ENCODE results near the gene HOXA6. TPM values are rescaled to one million over a fixed set of nuclear protein-coding genes. Genes with fewer than 3 reads are reported as not detected.

The HOXA6 gene
- total RNA-seq, 2 donors from 2014 or later, result 6.9 to 7.5 TPM

DNA sequence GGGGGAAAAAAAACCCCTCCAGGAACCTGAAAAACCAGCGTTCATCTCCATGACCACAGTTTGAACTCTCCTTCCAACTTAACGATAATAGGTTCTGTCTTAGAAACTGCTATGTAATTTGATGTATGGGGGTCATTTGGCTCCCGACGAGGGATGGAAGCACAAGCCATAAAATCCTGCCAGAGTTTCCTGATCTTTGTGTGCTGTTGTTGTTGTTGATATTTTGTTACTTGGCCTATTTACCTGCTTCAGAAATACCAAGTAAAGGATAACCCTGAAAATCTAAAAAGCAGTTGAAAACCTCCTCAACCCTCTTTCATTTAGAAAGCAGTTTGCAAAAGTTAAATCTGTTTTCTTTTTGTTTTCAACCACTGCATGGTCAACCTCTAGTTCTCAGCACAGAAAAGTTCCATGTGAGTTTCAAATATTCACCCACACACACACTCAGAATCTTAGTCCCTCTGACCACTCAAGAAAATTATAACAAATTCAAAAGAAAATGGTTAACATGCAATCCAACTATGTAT, 35.8 kb downstream of the HOXA6 start:
- TF ChIP-seq, protein P1, sequence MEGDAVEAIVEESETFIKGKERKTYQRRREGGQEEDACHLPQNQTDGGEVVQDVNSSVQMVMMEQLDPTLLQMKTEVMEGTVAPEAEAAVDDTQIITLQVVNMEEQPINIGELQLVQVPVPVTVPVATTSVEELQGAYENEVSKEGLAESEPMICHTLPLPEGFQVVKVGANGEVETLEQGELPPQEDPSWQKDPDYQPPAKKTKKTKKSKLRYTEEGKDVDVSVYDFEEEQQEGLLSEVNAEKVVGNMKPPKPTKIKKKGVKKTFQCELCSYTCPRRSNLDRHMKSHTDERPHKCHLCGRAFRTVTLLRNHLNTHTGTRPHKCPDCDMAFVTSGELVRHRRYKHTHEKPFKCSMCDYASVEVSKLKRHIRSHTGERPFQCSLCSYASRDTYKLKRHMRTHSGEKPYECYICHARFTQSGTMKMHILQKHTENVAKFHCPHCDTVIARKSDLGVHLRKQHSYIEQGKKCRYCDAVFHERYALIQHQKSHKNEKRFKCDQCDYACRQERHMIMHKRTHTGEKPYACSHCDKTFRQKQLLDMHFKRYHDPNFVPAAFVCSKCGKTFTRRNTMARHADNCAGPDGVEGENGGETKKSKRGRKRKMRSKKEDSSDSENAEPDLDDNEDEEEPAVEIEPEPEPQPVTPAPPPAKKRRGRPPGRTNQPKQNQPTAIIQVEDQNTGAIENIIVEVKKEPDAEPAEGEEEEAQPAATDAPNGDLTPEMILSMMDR (IDR thresholded peaks at IDR 0.05), result no peak
- TF ChIP-seq POLR2AphosphoS5 (IDR thresholded peaks at IDR 0.05), result no peak
- TF ChIP-seq POLR2A (IDR thresholded peaks at IDR 0.05), result no peak
- peaks cover 3% of the 10 kb centered on the region for H3K4me1 ChIP-seq (replicated peaks)
- intact Hi-C loops (cut with DNase I), result loop anchor here (2.0 kb wide), 1 partner anchor 15 kb away; no protein-coding TSS in a partner anchor
- H3K4me3 ChIP-seq, result no peak overlapping the region
- H3K9me3 ChIP-seq, result no peaks in the 10 kb centered on the region
- H3K27ac ChIP-seq, result peak overlapping the region; percentile 54 to 64
- WGBS, result 18% methylated on average over 4 of the region's 4 CpGs
- H3K36me3 ChIP-seq, result no peaks in the 10 kb centered on the region
- H3K27me3 ChIP-seq (replicated peaks; ENCODE audit: insufficient read depth), result no peaks in the 10 kb centered on the region
- DNase-seq (ENCODE audit: low spot score), result no peak

DNA sequence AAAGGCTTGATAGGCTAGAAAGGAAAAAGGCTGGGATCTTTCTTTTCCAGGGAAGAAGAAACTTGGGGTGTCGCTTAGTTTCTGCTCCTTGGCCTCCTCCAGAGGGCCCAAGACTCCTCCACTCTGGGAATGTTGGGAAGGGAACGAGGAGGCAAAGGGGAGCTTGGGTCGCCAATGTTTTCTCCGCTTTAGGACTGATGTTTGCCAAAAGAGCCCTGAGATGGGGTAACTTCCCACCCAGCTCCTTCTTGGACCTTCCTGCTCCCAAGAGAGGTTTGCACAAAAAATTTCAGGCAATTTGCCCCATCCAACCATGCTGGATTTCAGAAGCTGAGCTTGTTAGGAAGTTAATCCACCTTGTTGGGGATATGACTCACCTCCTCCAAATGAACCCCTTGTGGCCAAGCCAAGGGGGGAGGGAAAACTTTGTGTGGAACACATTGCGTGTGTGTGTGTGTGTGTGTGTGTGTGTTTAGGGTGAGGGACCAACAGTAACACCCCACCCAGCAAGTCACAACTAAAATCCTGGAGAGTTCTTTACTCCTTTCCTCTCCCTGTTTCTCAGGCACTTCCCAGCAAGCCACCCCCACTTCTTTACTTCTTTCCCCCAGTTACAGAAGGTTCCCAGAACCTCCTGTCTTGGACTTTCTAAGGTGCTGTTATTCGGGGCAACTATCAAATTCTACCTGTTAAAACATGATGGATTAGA, 36.4 kb downstream of the HOXA6 start:
- no peak for TF ChIP-seq POLR2A (IDR thresholded peaks at IDR 0.05)
- TF ChIP-seq, protein P1 (IDR thresholded peaks at IDR 0.05), result peak in 1 of 4 experiments; percentile 12
- TF ChIP-seq POLR2AphosphoS5 (IDR thresholded peaks at IDR 0.05), result no peak
- Histone ChIP-seq H3K27ac (peak overlapping the region; percentile 54 to 64), H3K9me3 (no peaks in the 10 kb centered on the region), H3K4me1 (replicated peaks) (peaks cover 3% of the 10 kb centered on the region), H3K36me3 (no peaks in the 10 kb centered on the region), H3K27me3 (replicated peaks; ENCODE audit: insufficient read depth) (no peaks in the 10 kb centered on the region), H3K4me3 (peak overlapping the region; percentile 15 to 16)
- 38% methylated on average over 6 of the region's 6 CpGs for WGBS
- DNase-seq (ENCODE audit: low spot score), result no peak
- intact Hi-C loops (cut with DNase I), result no loop called here

DNA sequence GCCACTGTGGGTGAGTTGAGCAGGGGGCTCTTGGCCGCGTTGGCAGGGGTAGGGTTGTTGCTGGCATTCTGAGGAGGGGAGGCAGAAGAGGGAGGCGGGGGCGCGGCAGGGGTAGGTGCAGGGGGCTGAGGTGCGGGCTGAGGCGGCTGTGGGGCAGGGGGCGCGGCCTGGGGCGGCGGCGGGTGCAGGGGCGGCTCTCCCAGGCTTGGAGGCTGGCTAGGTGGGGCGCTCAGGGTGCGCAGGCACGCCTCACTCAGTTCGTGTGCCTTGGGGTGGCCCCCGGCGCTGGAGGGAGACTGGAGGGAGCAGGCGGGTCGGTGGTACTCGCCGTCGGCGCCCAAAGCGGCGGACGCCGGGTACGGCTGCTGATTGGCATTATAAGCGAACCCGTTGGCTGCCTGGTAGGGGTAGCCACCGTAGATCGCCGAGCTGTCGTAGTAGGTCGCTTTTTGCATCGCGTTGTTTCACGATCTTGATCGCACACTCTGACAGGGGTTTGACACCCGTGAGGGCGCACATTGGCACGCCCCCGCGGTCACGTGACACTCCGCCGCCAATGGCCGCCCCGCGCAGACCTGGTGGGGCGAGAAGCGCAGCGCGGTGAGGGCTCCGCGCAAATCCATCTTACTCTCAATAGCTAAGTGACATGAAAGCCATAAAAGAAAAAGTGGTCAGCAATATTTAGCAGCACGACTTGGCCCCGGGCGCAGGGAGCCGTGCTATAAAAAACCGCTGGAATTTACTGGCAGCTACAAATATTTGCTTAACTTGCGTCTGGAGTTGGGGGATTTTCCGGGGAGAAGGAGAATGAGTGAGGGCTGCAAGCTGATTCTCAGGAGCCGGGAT, 37.2 kb downstream of the HOXA6 start:
- H3K9me3 ChIP-seq, result no peaks in the 10 kb centered on the region
- TF ChIP-seq POLR2AphosphoS5 (IDR thresholded peaks at IDR 0.05), result peak; percentile 65
- no peak for TF ChIP-seq POLR2A (IDR thresholded peaks at IDR 0.05)
- H3K4me3 ChIP-seq, result peak overlapping the region; percentile 15 to 16
- H3K27me3 ChIP-seq (replicated peaks; ENCODE audit: insufficient read depth), result no peaks in the 10 kb centered on the region
- DNase-seq (ENCODE audit: low spot score), result peak; percentile 63
- peaks cover 3% of the 10 kb centered on the region for H3K4me1 ChIP-seq (replicated peaks)
- intact Hi-C loops (cut with DNase I), result no loop called here
- H3K36me3 ChIP-seq, result no peaks in the 10 kb centered on the region
- 30% methylated on average over 66 of the region's 66 CpGs for WGBS
- H3K27ac ChIP-seq, result peak overlapping the region; percentile 54 to 64

DNA sequence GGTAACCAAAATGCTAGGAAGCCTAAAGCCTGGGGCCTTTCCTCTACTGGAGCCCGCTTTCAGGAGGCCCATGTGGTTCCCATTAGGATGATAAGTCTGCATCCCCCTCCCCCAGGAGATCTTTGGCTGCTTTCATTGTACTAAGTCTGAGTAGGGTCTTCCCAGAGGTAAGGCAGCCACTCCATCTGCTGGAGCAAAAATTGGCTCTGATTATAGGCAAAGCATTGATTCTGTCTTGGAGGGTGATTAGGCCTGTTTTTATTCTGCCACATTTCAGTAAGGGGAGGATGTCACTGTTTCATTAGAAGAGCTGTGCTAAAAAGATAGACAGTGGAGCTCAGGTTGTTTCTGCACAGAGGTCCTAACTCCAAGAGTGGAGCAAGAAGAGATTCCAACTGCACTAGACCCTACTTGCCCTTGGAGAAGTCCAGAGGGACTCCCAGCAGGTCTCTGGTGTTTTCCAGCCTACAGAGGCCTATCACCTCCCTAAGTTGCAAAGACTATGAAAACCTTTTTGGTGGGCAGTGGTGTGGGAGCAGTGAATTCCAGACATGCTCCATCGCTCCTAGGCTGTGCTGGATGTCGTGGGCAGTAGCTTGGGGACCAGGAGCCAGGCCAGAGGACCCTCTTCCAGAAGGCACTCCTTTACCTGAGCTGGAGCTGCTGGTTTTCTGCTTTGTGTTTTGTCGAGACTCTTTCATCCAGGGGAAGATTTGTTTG, 37.9 kb downstream of the HOXA6 start:
- Histone ChIP-seq H3K4me3 (no peak overlapping the region), H3K4me1 (replicated peaks) (peaks cover 3% of the 10 kb centered on the region), H3K27ac (no peak overlapping the region), H3K9me3 (no peaks in the 10 kb centered on the region), H3K36me3 (no peaks in the 10 kb centered on the region), H3K27me3 (replicated peaks; ENCODE audit: insufficient read depth) (no peaks in the 10 kb centered on the region)
- 84% methylated on average over 4 of the region's 4 CpGs for WGBS
- TF ChIP-seq, protein P1 (IDR thresholded peaks at IDR 0.05), result no peak
- TF ChIP-seq POLR2AphosphoS5 (IDR thresholded peaks at IDR 0.05) (no peak), POLR2A (IDR thresholded peaks at IDR 0.05) (no peak)
- intact Hi-C loops (cut with DNase I), result no loop called here
- no peak for DNase-seq (ENCODE audit: low spot score)
